DMS153 treated with DMSO at 0.1 percent for 48 hours (cell line): ENCODE measurements around the gene NPAS2.

Experiments
- DNase-seq: peaks from one replicate; lab custom pipeline; 2025; ENCODE audit not compliant: unreplicated experiment; lab: John Stamatoyannopoulos, UW

NPAS2 gene

GRCh38 chr2:100983684-100984310 lies 163.9 kb downstream of the NPAS2 start:
- no peak for DNase-seq

- DNase-seq: peak; percentile 34
Observed at GRCh38 chr2:100984892-100985307, 165.0 kb downstream of the NPAS2 start.

GRCh38 chr2:100986157-100986556 lies 166.2 kb downstream of the NPAS2 start:
- DNase-seq: no peak

GRCh38 chr2:100987536-100987935 lies 167.6 kb downstream of the NPAS2 start:
- DNase-seq: no peak

- DNase-seq: no peak
Observed at GRCh38 chr2:100987974-100988373, 168.0 kb downstream of the NPAS2 start.

DNA sequence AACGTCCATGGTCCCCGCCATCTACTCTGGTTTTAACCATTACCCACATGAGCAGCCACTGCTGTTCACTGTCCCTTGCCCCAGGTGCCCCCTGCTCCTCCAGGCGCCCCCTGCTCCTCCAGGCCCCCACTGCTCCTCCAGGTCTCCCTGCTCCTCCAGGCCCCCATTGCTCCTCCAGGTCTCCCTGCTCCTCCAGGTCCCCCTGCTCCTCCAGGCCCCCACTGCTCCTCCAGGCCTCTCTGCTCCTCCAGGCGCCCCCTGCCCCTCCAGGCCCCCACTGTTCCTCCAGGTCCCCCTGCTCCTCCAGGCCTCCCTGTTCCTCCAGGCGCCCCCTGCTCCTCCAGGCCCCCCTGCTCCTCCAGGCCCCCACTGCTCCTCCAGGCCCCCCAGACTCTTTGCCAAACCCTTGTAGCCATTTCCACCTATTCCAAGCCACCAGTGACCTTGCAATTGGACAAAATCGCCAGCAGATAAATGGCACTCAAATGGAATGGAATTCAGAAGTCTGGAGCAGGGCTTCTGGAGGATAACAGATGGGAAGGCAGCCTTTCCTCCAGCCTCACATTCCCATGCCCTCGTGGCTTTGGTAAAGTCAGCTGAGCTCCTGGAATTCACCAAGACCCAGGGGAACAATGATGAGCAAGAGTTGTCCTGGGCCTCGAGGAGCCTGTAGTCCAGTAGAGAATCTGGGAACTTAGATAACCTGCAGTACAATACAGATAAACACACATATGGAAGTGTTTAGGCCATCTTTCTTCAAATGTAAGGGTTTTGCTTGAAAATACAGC lies 168.9 kb downstream of the NPAS2 start:
- no peak for DNase-seq

DNA sequence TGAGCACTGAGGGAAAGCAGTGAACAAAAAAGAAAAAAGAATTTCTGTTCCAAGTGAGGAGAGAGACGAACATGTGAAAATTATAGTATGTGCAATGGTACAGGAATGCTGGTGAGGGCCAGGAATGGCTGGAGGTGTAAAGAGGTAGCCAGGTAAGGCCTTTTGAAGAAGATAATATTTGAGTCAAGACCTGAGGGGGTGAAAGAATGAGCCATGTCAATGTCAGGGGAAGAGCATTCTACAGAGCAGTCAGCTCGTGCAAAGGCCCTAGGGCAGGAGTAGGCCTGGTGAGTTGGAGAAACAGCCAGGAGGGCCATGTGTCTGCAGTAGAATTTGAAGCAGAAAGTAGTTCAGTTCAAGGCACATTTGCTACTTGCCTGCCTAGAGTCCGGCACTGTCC lies 169.7 kb downstream of the NPAS2 start:
- no peak for DNase-seq

GRCh38 chr2:100990166-100990565 lies 170.2 kb downstream of the NPAS2 start:
- no peak for DNase-seq

DNA sequence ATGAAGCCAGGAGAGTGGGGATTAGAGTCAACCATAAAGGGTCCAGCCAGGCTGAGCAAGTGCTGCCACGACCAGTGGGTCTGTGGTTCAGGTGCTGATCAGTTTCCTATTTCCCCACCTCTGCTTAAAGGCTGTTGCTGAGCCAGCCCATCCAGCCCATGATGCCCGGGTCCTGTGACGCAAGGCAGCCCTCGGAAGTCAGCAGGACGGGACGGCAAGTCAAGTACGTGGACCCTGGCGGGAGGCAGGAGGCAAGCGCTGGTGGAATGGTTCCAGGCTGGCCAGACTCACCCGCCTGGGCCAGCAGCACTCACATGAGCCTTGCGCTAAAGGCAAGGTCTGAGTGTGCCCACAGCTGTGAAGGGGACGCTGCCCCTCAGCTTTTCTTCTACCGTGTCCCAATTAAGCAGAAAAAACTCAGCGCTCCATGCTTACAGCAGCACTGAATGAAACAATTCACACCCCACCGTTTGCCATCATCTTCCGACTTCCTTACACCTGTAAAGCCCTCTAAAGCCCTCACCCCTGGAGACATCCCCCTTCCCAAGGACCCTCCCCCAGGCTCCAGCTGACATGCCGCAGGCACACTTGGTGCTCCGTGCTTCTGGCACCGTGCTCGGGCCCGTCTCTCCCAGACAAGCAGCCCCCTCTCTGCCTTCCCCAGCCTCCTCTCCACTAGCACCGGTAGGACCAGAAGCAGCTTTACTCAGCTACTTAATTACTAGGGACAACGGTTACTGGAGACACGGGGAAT lies 170.9 kb downstream of the NPAS2 start:
- no peak for DNase-seq

DNA sequence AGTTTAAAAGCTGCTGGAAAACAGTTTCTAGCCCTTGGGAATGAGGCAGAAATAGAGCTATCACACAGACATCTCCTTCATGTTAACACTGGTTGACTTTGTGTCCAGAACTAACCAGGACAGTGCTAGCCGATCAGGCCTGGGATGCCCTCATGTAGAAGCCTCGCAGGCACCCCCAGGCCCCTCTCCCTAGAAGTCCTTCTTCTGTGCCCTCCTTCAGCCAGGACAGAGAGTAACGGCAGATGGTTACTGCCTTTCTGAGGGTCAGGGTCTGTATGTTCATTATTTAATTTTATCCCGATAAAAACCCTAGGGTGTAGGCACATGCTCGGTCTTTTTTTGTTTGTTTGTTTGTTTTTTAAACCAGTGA lies 171.4 kb downstream of the NPAS2 start:
- no peak for DNase-seq

DNA sequence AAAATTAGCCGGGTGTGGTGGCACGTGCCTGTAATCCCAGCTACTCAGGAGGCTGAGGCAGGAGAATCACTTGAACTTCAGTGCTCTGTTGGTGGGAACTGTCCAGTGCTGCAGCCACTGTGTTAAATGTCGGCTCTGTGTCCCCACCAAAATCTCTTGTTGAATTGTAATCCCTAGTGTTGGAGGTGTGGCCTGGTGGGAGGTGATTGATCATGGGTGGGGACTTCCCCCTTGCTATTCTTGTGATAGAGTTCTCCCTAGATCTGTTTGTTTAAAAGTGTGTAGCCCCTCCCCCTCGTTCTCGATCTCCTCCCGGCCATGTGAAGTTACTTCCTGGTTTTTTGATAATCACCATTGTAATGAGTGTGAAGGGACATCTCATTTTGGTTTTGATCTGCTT lies 172.3 kb downstream of the NPAS2 start:
- DNase-seq: no peak

GRCh38 chr2:100993294-100993693 lies 173.4 kb downstream of the NPAS2 start:
- DNase-seq: no peak

DNA sequence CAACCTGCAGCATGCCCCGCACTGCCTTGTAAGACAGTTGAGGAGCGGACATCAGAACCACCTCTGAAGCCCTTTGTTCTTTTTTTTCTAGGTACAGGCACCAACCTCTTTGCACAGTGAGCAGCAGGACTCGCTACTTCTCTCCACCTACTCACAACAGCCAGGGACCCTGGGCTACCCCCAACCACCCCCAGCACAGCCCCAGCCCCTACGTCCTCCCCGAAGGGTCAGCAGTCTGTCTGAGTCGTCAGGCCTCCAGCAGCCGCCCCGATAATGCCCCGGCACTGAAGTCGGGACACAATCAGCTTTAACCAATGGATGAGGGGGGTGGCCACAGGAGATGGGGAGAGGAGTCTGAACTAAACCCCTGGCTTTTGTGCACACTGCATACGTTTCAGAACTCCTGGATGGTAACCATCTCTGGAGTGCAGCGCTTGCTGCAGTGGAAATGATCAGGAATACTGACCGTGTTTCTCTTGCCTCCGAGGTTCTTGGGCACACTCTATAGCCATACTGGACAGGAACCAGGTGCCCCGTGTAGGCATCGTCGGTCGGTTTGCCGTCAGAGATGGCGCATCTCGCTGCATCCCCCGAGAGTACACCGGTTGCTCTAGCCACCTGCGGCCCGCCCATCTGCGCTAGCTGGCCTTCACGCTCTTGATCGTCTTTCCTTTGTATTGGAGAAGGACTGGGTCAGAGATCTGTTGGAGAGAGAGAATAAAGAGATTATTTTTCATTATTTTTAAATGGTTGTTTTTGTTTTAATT lies 175.6 kb downstream of the NPAS2 start:
- no peak for DNase-seq

DNA sequence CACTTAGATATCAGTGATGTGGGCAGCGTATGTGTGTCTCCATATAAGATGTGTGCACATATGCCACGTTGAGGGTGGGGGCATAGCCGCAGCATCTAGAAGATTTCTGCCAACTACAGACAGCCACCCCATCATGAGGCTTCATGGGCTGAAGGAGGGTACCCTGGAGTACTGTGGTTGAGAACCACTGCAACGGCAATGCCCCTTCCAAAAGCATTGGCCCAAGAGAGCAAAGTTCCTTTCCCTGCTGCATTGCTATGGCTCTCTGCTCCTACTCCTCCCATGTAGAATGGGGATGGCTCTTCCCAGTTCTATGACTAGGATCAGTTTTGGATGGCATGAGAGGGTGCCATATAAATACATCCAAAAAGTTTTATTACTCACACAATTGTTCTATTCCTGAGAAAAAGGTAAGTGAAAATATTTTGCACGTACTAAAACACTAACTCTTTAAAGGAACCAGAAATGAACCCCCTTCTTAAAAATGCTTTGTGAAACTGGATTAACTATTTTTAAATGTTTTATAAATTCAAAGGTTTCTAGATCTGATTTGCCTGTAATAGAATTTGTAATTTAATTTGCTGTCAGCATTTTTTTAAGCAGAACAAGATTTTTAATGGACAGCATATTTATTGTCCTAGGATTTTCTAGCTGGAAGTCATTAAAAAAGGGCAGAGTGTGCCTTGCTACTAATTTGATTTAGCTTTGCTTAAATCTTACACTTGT lies 177.7 kb downstream of the NPAS2 start:
- no peak for DNase-seq

- no peak for DNase-seq
Observed at GRCh38 chr2:100998235-100998573, 178.3 kb downstream of the NPAS2 start.

DNA sequence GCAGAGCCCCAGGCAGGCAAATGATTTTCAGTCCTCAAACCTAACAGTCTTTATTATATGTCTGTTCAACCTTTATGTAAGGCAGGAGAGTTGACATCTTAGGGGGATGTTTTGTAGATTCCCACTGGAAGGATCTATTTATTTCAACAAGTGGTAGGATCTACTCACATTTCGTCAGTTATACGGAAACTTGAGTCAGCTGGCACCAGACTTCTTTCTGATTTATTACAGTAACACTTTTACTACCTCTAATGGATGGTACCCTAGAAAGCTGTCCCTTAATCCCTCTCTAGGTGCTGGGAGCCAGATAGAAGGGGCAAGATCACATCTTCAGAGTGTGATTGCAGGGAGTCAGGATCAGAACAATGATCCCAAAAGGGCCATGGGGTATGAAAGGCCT lies 180.1 kb downstream of the NPAS2 start:
- no peak for DNase-seq

DNA sequence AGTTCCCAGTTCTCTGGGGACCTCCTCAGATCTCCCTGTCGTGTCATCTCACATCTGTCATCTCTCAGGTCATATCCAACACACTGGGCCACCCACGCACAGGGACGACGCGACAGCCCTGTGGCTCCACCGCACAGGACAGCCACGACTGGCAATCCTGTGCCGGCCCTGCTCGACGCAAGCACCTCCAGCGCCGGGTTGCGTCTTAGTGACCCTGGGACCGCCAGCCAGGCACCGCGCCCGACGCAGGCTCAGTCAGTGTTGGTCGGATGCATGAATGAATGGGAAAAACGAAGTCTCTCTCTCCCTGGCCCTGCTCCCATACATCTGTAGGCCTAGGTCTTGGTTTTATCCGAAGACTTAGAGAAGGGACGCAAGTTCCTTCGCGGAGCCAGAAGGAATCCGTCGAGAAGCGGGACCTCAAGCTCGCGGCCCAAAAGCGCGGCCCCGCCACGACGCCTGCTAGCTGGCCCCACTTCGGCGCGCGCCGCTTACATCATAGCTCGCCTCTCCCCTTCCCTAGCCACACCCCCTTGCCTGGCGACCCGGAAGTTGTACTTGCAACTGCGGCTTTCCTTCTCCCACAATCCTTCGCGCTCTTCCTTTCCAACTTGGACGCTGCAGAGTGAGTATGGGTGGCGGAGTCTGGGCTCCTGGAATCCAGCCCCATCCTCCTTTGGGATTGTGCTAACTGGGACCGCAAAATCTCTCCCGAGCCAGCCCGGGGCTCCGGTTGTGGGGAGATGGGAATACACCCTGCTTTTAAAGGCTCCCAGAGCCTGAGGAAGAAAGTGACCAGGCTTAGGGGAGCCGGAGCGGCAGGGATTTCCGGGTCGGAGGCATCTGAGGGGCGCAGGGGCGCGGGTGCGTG lies 182.0 kb downstream of the NPAS2 start, which contains the start of gene RPL31:
Gene RPL31 (plus strand): TSS at position 599 of the 871 bp plus-strand sequence. CDS start 413 bp downstream, outside the sequence.
- DNase-seq: peak; percentile 94

DNA sequence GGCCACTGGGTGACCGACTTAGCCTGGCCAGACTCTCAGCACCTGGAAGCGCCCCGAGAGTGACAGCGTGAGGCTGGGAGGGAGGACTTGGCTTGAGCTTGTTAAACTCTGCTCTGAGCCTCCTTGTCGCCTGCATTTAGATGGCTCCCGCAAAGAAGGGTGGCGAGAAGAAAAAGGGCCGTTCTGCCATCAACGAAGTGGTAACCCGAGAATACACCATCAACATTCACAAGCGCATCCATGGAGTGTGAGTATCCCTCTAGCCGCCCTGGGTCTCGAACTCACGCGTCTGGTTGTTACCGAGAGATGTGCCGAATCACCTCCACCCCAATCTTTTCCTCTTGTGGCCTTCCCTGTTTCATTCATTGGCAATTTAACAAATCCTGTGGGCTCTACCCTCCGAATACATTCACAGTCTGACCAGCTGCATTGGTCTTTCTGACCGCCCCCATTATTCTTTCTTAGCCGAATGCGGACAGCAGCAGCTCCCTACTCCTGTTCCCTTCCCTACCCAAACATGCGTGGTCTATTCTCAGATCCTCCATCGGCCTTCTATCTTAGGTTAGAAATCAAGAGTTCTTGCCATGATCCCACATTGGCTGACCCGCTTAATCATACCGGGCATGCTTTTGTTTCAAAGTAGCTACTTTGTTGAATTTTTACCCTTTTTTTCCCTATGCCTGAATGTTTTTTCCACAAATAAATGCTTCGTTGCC lies 182.8 kb downstream of the NPAS2 start:
- no peak for DNase-seq

DNA sequence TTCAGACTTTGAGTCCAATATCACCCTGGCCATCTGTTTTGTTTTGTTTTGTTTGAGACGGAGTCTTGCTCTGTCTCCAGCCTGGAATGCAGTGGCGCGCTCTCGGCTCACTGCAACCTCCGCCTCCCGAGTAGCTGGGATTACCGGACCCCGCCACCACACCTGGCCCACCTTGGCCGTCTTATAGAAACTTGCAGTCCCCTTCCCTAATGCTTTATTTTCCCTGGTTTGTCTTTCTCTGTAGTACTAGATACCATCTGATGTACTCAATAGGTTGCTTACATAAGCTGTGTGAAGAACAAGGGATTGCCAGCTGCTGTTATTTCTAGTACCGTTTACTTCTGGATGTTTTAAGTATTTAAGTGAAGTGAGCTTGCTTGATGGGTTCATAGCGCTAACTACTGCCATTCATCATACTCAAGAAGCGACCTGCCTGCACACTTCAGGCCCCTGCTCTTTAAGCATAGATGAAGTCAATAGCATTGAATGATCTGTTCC lies 183.4 kb downstream of the NPAS2 start:
- no peak for DNase-seq
